K562 (cell line): Measurements from ENCODE around the gene CACNG3.

Source experiments
- MYC ChIP-seq, 2 experiments: fragments of 250-450 bp in 1 of 2; sonication (Bioruptor Pico) in 1 of 2; IDR thresholded peaks; 2 replicates each; pipeline versions ENCODE4 v1.5.1 to v1.6.1; 2012 to 2021; ENCODE audit warnings: low read depth in 2 of 2, borderline replicate concordance in 1 of 2, improper control_type of control experiment in 1 of 2, low read length in 1 of 2, mild to moderate bottlenecking in 1 of 2, moderate library complexity in 1 of 2
- TF ChIP-seq, protein P1 (sequence below), 3 experiments: IDR thresholded peaks in 2 of 3; conservative IDR thresholded peaks in 1 of 3; 2 replicates each; pipeline ENCODE4 v1.5.1; 2011 to 2012; ENCODE audit warnings: low read length in 3 of 3, mild to moderate bottlenecking in 3 of 3, control low read depth in 2 of 3, improper control_type of control experiment in 1 of 3, inconsistent platforms in 1 of 3, low read depth in 1 of 3, mixed read lengths in 1 of 3, moderate library complexity in 1 of 3; ENCODE audit not compliant: insufficient read depth in 2 of 3

DNA sequence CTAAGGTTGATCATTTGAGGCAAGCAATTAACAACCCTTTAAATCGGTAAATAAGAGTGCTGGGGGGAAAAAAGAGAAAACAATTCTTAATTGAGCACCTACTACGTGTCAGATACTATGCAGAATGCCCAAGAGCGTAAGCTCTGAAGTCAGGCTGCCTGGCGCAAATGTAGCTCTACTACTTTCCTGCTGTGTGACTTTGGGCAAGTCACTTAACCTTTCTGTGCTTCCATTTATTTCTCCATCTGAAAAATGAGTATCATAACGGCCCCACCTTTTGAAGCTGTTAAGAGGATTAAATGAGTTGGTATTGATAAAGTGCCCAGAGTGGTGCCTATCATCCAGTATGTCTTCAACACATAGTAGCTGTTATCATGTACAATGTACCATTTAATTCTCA is 102.0 kb downstream of the CACNG3 start:
- TF ChIP-seq, protein P1, sequence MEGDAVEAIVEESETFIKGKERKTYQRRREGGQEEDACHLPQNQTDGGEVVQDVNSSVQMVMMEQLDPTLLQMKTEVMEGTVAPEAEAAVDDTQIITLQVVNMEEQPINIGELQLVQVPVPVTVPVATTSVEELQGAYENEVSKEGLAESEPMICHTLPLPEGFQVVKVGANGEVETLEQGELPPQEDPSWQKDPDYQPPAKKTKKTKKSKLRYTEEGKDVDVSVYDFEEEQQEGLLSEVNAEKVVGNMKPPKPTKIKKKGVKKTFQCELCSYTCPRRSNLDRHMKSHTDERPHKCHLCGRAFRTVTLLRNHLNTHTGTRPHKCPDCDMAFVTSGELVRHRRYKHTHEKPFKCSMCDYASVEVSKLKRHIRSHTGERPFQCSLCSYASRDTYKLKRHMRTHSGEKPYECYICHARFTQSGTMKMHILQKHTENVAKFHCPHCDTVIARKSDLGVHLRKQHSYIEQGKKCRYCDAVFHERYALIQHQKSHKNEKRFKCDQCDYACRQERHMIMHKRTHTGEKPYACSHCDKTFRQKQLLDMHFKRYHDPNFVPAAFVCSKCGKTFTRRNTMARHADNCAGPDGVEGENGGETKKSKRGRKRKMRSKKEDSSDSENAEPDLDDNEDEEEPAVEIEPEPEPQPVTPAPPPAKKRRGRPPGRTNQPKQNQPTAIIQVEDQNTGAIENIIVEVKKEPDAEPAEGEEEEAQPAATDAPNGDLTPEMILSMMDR (IDR thresholded peaks at IDR 0.05 in 2 of 3, conservative IDR thresholded peaks at IDR 0.05 in 1 of 3; ENCODE audit: insufficient read depth in 2 of 3, low read depth in 1 of 3, low read length in 3 of 3) = no peak
- no peak for TF ChIP-seq MYC (IDR thresholded peaks at IDR 0.05; ENCODE audit: low read depth, low read length)
- no peak for TF ChIP-seq MYC (CRISPR knock-in tag; IDR thresholded peaks at IDR 0.05; ENCODE audit: borderline replicate concordance, low read depth)
